ENCODE data around the gene BBS2.
A peak's percentile ranks its signal among the peaks of the same experiment; 100 is the strongest.

BBS2 gene

DNA sequence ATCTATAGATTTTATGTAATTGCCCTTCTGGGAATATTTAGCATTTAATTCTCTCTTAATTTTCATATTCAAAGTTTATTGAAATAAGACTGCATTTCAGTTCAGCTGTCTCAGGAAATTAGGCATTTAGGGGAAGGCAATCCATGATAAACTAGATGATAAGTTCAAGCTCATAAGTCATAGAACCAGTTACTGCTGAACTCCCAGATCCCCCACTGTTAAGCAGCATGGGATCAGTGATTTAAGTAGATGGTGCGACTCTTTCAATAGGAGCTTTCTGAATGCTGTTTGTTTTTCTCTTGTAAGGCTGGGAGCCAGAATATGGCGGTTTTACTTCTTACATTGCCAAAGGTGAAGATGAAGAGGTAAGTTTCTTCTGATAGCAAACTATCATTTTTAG, 44.6 kb downstream of the BBS2 start:
- DNase-seq: no peak

DNA sequence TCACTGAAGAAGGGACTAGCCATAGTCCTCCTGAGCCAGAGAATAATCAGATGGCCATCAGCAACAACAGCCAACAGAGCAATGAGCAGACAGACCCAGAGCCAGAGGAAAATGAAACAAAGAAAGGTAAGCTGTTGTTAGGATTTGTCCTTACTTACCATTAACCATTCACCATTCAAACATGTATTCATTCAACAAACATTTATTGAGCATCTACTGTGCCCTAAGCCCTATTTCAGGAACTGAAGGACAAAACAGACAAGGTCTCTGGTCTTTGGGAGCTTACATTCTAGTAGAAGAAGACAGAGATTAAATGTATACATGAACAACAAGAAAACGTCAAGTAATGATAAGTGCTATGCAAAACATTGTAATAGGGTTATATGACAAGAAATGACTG, 49.2 kb downstream of the BBS2 start:
- DNase-seq: no peak

DNA sequence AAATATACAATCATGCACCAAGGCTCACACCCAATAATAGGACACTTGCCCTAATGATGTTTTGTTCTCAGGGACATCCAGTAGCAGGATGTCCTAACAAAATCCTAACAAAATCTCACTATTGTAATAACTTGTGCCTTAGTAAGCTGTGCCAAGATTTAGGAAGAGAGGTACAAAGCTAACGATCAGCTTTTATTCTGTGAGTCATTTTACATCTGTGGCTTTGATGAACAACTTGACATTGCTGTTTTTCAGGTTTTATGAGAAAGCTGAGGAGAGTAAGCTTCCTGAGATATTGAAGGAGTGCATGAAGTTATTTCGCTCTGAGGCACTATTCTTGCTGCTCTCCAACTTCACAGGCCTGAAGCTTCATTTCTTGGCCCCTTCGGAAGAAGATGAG, 49.6 kb downstream of the BBS2 start:
- no peak for DNase-seq

DNA sequence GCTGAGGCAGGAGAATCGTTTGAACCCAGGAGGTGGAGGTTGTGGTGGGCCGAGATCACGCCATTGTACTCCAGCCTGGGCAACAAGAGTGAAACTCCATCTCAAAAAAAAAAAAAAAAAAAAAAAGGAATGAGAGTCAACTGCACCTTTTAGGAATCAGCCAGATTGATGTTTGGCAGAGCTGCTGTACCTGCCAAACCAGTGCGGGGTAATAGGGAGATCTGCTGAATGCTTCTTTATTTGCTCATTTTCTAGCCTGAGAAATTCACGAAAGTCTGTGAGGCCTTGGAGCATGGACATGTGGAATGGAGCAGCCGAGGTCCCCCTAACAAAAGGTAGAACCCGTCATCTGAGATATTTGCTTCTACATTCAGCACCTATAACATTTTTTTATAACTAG, 50.1 kb downstream of the BBS2 start:
- DNase-seq: no peak

DNA sequence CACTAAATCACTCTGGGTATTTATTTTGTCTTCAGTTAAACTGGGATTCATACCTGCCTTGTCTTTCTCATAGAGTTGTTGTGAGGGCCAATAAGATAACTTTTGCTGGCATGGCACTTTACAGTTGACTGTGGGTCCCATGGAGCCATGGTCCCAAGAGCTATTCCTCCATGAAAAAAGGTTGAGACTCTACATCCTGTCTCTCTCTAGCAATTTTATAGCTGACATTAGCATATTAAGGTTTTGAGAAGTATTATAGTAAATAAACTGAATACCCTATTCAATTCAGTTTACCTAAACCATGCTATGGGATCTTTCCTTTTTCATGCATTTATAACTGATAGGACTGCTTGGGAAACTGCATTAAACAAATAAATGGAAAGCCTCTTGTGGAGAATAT, 51.0 kb downstream of the BBS2 start:
- DNase-seq: no peak

DNA sequence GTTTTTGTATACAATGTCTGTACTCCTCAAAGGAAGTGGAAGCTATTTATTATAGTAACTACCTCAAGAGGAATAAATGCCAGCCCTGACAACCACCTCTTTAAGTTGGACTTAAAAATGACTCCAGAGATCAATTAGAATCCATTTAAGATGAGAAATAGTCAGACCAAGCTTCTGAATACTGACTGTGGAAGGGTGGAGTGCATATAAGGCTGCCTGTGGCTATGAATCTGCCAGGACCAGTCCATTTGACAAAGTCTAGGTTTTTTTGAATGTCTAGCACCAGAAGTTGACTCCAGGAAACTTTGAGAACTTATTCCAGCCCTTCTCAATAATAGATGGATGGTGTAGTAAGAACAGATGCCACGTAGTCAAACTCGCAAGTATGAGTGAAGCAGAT, 53.5 kb downstream of the BBS2 start:
- no peak for DNase-seq

DNA sequence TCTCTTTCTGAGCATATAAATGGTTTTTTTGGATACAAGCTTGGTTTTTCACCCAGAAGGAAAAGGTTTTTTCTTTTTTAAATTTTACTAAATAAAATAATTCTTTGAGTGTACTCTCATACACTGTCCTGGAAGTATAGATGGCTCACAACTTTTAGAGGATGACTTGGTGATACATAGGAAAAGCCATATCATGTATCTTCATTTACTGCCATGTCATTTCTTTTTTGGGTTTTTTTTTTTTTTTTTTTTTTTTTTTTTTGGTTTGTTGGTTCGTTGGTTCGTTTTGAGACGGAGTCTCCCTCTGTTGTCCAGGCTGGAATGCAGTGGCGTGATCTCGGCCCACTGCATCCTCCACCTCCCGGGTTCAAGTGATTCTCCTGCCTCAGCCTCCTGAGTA, 56.7 kb downstream of the BBS2 start:
- DNase-seq: no peak

DNA sequence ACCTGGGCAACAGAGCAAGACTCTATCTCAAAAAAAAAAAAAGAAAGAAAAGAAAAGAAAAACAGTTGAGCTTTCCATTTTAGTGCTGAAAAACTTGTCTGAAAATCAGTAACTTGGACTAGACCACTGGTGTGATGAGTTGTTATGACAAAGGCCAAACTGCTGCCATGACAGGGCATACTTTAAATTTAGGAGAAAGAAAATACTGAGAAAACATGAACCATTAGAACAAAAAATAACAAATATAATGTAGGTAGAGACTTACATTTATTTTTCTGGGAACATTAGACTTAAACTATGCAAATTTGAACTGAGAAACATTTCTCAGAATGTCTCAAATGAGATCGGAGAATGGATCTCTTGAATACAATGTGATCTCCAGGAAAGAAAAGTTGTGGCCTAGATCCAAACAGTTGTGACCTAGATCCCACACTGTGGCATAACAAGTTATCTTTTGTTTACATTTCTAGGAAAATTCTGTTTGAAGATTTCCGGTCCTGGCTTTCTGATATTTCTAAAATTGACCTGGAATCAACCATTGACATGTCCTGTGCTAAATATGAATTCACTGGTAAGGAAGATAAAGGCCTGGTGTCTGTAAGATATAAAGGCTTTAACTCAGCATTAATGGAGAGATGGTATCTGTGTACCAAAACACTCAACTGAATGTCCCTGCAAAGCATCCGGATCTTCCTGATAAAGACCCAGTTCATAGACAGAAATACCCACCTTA, 57.6 kb downstream of the BBS2 start:
- no peak for DNase-seq

DNA sequence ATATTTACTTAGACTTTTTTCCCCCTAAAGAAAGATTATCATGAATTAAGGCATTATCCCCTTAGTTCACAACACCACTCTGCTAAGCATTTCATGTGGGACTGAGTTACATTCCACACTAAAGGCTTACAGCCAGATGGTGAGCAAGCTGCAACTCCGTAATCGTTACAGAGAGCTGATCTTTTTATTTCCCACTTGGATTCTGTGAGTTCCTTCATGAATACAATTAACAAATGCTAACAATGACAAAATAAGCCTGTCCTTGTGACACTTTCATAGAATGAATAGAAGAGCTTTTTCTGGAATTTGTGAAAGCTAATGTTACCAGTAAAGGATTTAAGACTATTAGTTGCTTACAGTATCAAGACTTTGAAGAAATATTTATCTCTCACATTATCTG, 59.7 kb downstream of the BBS2 start:
- no peak for DNase-seq

DNA sequence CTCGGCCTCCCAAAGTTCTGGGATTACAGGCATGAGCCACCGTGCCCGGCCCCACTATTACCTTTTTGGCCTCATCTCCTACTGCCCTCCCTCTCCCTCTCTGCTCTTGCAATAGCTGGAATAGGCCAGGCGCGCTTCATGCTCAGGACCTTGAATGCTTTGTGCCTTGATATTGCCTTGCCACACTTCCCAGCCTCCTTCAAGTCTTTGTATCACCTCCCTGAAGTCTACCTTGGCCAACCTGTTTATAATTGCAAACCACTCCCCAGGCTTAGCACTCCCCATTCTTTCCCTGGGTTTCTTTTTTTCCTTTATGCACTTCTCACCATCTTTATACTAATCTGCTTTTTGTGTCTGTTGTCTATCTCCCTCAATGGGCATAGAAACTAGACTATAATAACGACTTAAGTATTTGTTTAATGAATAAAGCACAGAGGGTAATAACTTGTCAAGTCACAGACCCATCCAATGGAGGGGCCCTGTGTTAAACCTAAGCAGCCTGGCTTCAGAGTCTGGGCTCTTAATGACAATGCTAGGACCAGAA, 61.8 kb downstream of the BBS2 start:
- no peak for DNase-seq

DNA sequence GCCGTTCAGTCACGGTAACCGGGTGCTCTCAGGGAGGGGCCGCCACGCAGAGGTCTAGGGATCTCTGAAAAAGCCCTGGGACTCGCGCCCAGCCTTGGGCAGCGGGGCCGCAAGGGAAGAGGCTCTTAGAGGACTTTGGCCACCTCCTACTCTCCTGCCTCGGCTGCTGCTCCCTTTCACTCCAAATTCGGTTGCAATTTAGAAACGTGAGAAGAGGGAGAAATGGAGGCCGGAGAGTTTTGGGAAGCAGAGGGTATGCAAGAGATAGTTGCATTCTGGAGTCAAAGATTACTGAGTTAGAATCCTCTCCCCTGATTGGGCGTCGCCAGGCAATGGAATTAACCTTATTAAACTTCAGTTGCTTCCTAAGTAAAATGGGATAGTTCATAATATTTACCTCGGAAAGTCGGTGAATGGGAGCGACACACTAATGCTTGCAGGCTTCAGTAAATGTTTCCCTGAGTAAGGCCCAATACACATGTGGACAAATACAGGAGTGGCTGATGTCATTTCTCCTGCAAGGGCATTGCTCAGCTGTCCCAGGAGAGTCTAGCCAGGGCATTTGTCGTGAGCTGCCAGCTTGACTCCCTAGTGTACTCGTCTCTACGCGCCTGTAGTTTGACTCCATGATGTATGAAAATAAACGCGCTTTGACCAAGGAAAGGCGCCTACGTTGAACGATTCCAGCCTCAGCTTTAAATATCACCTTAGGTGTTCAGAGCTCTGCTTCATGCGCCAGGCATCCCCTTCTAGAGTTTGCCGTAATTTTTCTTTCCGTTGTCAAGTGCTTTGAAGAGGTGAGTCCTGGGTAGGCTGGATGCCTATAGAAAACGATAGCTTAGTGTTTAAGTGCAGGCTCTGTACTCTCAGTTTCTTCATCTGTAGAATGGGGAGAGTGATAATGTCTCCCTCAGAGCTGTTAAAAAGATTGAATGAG, 67.8 kb downstream of the BBS2 start:
- DNase-seq: peak; percentile 31 to 35 (median 34)

DNA sequence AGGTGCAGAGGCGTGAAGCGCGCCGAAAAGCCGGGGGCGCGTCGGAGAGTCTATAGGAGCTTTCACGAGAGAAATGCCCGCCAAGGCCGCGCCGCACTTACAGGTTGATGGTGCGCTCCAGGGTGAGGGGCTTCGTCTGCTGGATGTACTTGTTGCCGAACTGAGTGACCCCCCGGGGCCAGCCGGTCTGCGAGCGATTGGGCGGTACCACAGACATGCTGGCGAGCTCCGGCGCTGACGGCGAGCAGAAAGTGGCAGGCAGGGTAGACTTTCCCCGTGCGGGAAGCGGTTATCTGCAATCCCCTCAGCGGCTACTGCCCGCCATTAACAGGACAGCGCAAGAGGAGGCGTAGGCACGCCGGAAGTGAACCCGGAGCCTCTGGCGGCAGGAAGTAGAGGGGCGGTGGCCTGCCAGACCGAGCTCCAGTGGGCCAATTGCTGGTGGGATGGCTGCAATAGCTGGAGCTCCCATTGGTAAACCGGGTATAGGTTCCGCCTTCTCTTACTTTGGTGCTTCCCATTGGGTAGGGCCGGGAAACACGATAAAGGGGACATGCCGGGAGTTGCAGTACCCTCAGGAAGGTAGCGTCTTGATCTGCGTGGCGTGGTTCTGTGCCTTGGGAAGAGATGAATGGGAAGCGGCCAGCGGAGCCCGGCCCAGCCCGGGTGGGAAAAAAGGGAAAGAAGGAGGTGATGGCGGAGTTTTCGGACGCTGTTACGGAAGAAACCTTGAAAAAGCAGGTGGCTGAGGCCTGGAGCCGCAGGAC, 68.7 kb downstream of the BBS2 start, which contains the start of the genes NUDT21 and OGFOD1:
Gene NUDT21 (minus strand): TSS at position 347 of the 767 bp plus-strand sequence. CDS start 130 bp downstream, at position 217.
Gene OGFOD1 (plus strand): TSS at position 569 of the 767 bp plus-strand sequence. CDS start 59 bp downstream, at position 628.
- peak; percentile 96 to 97 (median 96) for DNase-seq

DNA sequence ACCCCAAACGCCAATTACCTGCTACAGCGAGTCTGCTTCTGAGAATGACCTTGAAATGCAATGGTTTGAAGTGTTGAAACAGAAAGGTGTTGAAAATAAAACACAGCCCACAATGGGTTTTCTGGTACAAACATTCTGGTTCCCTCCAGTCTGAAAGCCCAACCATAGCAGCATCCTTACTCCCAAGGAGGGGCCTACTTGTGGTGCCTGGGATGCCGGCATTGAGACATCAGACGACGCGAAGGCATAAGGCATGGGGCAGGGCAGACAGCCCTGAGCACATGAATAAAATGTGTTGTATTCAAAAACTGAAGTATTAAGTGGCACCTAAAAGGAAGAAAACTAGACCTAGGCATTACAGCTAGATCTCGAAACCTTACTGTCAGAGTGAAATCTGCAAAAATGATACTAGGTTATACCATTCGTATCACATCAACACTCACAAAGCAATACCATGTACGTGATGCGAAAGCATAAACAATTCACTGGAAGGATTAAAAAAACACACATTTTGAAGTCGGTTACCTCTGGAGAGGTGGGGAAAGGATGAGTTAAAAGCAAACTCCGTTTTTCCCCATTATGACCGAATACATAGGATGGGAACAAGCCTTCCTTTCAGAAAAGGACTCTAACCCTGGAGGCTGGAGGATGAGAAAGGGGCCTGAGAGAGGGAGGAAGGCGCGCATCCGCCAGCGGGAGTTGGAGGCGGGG, 69.4 kb downstream of the BBS2 start:
- no peak for DNase-seq

DNA sequence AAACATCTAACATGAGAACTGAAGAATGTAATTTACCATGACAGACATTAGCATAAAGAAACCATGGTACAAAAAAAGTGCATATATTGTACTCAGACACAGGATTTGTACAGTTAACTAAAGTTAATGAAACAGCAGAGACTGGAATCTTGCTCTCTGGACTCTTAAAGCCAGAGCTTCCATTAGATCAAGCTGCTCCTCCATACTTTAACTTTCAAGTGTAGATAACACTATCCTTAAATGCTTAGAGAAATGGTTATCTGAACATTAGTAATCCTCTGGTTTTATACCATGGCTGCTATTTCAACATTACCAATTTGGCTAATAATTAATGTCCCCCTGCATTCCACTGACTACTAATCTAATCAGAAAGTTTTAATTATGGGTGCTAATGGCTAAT, 71.8 kb downstream of the BBS2 start:
- DNase-seq: no peak

DNA sequence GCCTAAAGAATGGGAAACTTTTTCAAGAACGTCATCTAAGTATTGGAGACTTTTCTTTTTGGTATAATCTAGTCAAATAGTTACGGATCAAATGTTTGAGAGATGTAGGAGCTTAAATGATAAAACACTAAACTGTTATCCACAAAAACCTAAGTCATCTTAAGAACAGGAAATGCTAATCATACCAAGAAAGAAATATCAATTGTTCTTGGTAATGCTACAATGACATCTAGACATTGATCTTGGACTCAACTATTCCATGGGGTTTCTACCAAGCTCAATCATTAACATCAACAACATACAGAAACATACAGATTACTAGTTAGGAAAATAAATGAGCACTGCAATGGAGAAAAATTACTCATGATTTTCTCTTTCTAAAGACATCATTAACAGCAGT, 72.5 kb downstream of the BBS2 start:
- no peak for DNase-seq

DNA sequence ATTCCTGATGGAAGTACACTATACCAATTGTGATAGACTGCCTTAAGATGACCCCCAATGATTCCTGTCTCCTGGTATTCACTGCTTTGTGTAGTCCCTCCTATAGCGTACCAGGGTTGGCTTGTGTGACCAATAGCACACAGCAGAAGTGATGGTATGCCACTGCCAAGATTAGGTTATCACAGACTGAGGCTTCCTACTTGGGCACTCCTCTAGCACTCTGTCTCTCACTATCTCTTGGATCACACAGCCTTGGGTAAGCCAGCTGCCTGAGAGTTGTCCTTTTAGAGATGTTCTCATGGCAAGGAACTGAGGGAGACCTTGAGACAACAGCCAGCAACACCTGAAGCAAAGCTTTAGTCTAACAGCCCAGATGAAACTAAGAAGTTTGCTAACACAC, 81.8 kb downstream of the BBS2 start:
- DNase-seq: no peak

DNA sequence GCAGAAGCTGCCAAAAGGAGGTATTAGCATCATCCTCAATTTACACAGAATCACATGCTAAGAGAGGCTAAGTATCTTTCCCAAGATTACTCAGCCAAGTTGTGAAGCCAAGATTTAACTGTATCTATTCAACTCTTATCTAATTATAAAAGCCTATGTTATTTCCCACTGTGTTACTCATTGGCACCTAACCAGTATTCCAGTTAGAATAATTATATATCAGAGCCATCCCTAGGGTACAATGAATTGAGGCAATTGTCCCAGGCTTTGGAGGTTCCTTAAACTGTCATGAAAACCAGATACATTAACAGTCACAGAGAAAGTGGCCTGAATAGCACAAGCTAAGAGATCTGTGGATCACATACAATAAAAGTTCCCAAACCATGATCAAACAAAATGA, 83.6 kb downstream of the BBS2 start:
- peak; percentile 42 to 48 (median 43) for DNase-seq

Data from suppressor macrophage treated with lipopolysaccharide for 1 hour (primary cell).